Mucosa of stomach (tissue), 1 donor: ENCODE data around the gene POU6F1.

ENCODE experiments used
- H3K27me3 ChIP-seq: one replicate; pipeline ENCODE4 v1.7.0; 2013; ENCODE audit warnings: mild to moderate bottlenecking, low read length; ENCODE audit not compliant: control insufficient read depth, insufficient read depth
- H3K36me3 ChIP-seq: one replicate; pipeline ENCODE4 v1.7.0; 2013; ENCODE audit warnings: low read length; ENCODE audit not compliant: control insufficient read depth, insufficient read depth
- H3K4me1 ChIP-seq: one replicate; pipeline ENCODE4 v1.7.0; 2013; ENCODE audit warnings: mild to moderate bottlenecking, low read length; ENCODE audit not compliant: control insufficient read depth, insufficient read depth
- H3K4me3 ChIP-seq: one replicate; pipeline ENCODE4 v1.7.0; 2013; ENCODE audit warnings: low read length
- H3K9ac ChIP-seq: one replicate; pipeline ENCODE4 v1.7.0; 2013; ENCODE audit warnings: mild to moderate bottlenecking, low read length, moderate library complexity
- H3K9me3 ChIP-seq: one replicate; pipeline ENCODE4 v1.7.0; 2013; ENCODE audit warnings: mild to moderate bottlenecking, low read length, moderate library complexity; ENCODE audit not compliant: control insufficient read depth
- donor health status: Pancreatic carcinoma.

The POU6F1 gene

DNA sequence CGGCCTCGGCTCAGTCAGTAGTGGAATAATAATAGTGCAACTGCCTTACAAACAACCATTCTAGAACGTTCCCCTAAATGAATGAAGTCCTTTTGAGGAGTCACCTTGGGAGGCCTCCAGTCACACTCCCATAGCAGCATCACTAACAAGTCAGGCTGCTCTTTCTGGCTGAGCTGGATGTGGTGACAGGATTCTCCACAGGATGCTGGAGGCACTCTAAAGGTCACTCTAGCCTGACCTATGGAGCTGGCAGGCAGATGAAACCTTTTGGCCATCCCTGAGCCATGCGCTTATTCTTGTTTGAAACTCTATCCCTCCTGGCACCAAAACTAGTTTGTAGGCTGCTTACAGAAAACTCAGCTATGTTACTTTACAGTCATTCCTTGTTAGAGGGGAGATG is 27.0 kb downstream of the POU6F1 start:
- no peaks in the 10 kb centered on the region for H3K36me3 ChIP-seq
- no peaks in the 10 kb centered on the region for H3K27me3 ChIP-seq
- no peak overlapping the region for H3K9ac ChIP-seq
- H3K4me1 ChIP-seq, result no peaks in the 10 kb centered on the region
- H3K9me3 ChIP-seq, result no peaks in the 10 kb centered on the region
- no peak overlapping the region for H3K4me3 ChIP-seq

DNA sequence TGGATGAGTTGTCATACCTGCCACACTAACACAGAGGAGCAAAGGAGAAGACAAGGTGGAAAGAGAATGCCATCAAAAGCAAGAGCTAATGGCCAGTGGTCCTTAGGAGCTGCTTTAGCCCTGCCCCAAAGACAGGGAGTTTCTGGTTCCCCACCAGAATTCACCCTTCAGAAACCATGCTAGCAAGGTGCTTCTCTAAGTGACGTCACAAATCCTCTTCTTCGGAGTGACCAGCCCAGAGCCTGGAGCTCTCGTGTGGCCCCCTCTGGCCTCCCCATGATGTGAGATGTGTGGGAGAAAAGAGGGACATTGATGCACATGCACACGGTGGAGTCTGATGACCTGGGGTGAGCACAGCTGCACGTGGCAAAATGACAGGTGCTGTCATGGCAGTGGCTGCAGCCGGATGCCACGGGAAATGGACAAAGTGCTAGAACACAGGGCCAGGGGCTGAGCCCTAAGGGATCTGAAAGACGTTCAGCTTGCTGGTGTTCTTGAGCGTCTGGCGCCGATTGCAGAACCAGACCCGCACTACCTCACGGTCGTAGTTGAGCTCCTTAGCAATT is 28.0 kb downstream of the POU6F1 start:
- H3K27me3 ChIP-seq, result no peaks in the 10 kb centered on the region
- no peaks in the 10 kb centered on the region for H3K4me1 ChIP-seq
- H3K9ac ChIP-seq, result no peak overlapping the region
- no peaks in the 10 kb centered on the region for H3K9me3 ChIP-seq
- H3K36me3 ChIP-seq, result no peaks in the 10 kb centered on the region
- H3K4me3 ChIP-seq, result no peak overlapping the region

DNA sequence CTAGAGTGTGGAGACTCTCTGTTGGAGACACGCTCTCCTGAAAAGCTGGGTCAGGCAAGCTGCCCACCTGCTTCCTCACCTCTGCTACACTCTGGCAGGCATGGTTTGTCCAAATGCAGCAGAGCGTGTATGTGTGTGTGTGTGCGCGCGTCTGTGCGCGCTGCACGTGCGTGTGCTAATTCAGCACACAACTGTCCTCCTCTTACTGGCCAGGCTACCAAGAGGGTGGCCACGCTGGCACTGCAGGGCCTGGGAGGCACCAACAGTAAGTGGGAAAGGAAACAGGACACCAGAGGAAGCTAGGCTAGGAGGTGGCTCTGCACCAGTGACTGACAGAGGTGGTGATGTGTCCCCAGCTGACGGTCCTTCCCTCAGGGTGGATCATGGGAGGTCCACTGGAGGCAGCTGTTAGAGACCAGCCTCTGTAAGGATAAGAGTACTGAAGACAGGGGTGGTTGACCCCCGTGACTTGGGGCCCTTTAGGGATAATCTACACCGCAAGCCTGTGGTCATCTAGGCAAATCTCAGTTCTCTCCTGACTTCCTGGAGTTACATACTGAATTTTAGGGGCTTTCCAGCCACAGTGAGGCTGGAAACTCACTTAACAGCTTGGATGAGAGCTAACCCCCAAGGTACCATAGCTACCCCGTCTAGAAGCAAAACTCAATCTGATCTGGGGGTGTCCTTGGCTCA is 29.4 kb downstream of the POU6F1 start:
- Histone ChIP-seq H3K4me1 (no peaks in the 10 kb centered on the region), H3K9ac (no peak overlapping the region), H3K4me3 (no peak overlapping the region), H3K36me3 (no peaks in the 10 kb centered on the region), H3K9me3 (no peaks in the 10 kb centered on the region), H3K27me3 (no peaks in the 10 kb centered on the region)

DNA sequence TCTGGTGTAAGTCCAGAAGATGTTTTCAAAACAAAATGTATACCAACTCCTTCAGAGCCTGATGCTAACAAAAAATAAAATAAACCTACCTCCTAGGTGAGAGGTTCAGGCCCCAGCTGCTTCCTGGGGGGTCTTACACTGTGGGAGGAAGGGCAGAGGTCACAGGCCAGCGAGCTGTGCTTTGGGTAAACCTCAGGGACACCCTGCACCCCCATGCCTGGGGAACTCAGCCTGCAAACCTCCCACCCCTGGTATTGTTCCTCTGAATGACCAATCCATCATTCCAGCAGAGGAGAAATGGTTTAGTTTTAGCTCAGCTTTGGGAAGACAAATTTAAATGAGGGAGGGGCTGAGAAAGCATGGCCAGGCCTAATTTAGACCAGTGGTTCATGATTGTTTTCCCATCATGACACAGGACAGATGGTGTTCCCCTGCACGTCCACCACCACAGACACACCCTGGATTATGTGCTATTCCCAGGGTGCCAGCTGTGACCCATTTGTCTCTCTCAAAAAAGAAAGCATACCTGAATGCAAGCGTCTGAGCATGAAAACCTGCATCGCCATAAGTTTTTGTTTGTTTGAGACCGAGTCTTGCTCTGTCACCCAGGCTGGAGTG is 30.4 kb downstream of the POU6F1 start:
- Histone ChIP-seq H3K27me3 (no peaks in the 10 kb centered on the region), H3K4me1 (no peaks in the 10 kb centered on the region), H3K9me3 (no peaks in the 10 kb centered on the region), H3K9ac (no peak overlapping the region), H3K4me3 (no peak overlapping the region), H3K36me3 (no peaks in the 10 kb centered on the region)

- no peak overlapping the region for H3K9ac ChIP-seq
- H3K4me3 ChIP-seq, result no peak overlapping the region
- H3K27me3 ChIP-seq, result no peaks in the 10 kb centered on the region
- no peaks in the 10 kb centered on the region for H3K9me3 ChIP-seq
- H3K4me1 ChIP-seq, result no peaks in the 10 kb centered on the region
- H3K36me3 ChIP-seq, result no peaks in the 10 kb centered on the region
Measured at GRCh38 chr12:51186465-51187085, 31.3 kb downstream of the POU6F1 start.

DNA sequence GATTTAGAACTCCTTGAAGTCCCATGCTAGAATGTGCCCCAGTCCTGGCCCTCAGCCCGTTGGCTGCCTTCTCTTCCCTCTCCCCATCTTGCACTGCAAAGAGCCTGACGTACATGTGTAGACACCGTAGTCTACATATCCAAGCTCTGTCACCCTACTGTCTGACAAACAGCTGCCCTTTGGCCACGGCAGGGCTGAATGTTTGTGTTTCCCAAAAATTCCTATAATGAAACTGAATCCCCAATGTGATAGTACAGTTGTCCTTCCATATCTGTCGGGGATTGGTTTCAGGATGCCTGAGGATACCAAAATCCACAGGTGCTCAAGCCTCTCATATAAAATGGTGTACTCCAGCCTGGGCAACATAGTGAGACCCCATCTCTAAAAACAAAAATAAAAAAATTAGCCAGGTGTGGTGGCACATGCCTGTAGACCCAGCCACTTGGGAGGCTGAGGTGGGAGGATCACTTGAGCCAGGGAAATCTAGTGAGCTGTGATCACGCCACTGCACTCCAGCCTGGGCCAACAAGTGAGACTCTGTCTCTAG is 32.6 kb downstream of the POU6F1 start:
- no peaks in the 10 kb centered on the region for H3K36me3 ChIP-seq
- no peaks in the 10 kb centered on the region for H3K27me3 ChIP-seq
- no peaks in the 10 kb centered on the region for H3K4me1 ChIP-seq
- no peak overlapping the region for H3K4me3 ChIP-seq
- H3K9ac ChIP-seq, result no peak overlapping the region
- no peaks in the 10 kb centered on the region for H3K9me3 ChIP-seq

- H3K4me3 ChIP-seq, result no peak overlapping the region
- H3K9ac ChIP-seq, result no peak overlapping the region
- H3K4me1 ChIP-seq, result no peaks in the 10 kb centered on the region
- no peaks in the 10 kb centered on the region for H3K9me3 ChIP-seq
- no peaks in the 10 kb centered on the region for H3K27me3 ChIP-seq
- H3K36me3 ChIP-seq, result no peaks in the 10 kb centered on the region
Measured at GRCh38 chr12:51183816-51184215, 34.0 kb downstream of the POU6F1 start.

- no peak overlapping the region for H3K4me3 ChIP-seq
- no peaks in the 10 kb centered on the region for H3K27me3 ChIP-seq
- H3K9me3 ChIP-seq, result no peaks in the 10 kb centered on the region
- no peaks in the 10 kb centered on the region for H3K36me3 ChIP-seq
- H3K9ac ChIP-seq, result no peak overlapping the region
- no peaks in the 10 kb centered on the region for H3K4me1 ChIP-seq
Measured at GRCh38 chr12:51183349-51183748, 34.5 kb downstream of the POU6F1 start.

DNA sequence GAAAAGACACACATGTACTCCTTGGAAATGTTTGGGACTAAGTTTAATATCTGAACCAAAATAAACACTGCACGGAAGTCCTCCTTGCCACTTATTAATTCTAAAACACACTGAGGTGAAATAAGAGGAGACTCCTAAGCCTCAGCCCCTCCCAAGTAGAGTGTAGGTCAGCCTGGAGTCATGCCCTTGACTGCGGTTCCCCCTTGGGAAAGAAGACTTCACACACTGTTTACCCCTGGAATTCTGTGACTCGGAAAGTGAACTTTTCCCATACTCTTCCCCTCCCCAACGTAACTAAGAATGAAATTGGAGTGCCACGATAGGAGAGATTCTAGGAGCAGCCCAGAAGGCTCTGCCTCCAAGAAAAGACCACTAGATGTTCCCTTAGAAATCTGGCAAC is 36.3 kb downstream of the POU6F1 start:
- Histone ChIP-seq H3K4me1 (no peaks in the 10 kb centered on the region), H3K4me3 (no peak overlapping the region), H3K9ac (no peak overlapping the region), H3K36me3 (no peaks in the 10 kb centered on the region), H3K27me3 (no peaks in the 10 kb centered on the region), H3K9me3 (no peaks in the 10 kb centered on the region)

GRCh38 chr12:51177897-51178296 is 40.0 kb downstream of the POU6F1 start:
- no peaks in the 10 kb centered on the region for H3K9me3 ChIP-seq
- no peak overlapping the region for H3K4me3 ChIP-seq
- H3K9ac ChIP-seq, result no peak overlapping the region
- H3K27me3 ChIP-seq, result no peaks in the 10 kb centered on the region
- no peaks in the 10 kb centered on the region for H3K36me3 ChIP-seq
- H3K4me1 ChIP-seq, result no peaks in the 10 kb centered on the region

DNA sequence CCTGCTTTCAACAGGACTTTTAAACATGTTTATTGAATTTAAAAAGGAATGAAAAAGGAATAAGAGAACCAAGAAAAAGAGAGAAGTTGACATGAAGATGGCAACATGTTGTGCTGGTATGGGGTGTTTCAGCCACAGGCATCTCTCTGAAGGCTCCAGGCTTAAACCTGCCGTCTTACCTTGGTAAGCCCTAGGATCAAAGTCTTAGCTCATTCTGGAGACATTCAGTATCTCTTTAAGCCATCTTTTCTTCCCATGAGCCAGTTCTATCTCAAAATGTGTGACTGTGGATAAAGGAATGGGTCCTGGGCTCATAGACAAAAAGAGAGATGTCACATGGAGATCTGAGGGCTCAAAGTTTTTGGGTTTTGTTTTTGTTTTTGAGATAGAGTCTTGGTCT is 43.4 kb downstream of the POU6F1 start:
- no peaks in the 10 kb centered on the region for H3K9me3 ChIP-seq
- H3K27me3 ChIP-seq, result no peaks in the 10 kb centered on the region
- no peaks in the 10 kb centered on the region for H3K36me3 ChIP-seq
- no peak overlapping the region for H3K9ac ChIP-seq
- peaks cover 6% of the 10 kb centered on the region for H3K4me1 ChIP-seq
- no peak overlapping the region for H3K4me3 ChIP-seq
